Subcutaneous adipose tissue (tissue), 4 donors: ENCODE results near the gene EML2. TPM values are rescaled to one million over a fixed set of nuclear protein-coding genes. Genes with fewer than 3 reads are reported as not detected.

ENCODE experiments used
- total RNA-seq, 4 donors: library from RNA; depleted of rRNA; stranded (reverse); fragments of >200 nt; gene quantifications; one replicate each; pipeline ENCODE4 v1.1.0, GENCODE V29; 2016
- TF ChIP-seq, protein P1 (sequence below): fragments of 450-650 bp; IDR thresholded peaks from one replicate; pipeline ENCODE4 v1.5.1; 2016; ENCODE audit warnings: low read depth, mild to moderate bottlenecking, control low read depth, antibody characterized with exemption, moderate library complexity

Gene EML2
- total RNA-seq, 4 donors from 2014 or later = 5.4 to 32.6 (median 20.7) TPM

DNA sequence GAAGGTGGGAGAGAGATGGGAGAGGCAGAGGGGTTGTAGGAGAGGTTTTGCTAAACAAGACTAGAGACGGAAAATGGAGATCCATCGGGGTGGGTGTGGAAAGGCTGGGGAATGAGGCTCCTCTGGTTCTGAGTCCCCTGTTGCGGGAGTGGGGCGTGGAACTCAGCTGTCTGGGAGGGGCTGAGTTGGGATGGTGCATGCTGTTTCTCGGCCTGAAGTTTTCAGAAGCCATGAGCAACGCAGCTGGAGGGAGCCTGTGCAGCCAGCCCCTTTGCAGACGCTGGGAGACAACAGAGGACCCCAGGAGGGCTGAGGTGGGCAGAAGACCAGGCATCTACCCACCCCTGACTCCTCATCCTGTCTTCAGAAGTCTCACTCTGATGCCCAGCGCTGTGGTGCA, 21.4 kb upstream of the EML2 start:
- TF ChIP-seq, protein P1, sequence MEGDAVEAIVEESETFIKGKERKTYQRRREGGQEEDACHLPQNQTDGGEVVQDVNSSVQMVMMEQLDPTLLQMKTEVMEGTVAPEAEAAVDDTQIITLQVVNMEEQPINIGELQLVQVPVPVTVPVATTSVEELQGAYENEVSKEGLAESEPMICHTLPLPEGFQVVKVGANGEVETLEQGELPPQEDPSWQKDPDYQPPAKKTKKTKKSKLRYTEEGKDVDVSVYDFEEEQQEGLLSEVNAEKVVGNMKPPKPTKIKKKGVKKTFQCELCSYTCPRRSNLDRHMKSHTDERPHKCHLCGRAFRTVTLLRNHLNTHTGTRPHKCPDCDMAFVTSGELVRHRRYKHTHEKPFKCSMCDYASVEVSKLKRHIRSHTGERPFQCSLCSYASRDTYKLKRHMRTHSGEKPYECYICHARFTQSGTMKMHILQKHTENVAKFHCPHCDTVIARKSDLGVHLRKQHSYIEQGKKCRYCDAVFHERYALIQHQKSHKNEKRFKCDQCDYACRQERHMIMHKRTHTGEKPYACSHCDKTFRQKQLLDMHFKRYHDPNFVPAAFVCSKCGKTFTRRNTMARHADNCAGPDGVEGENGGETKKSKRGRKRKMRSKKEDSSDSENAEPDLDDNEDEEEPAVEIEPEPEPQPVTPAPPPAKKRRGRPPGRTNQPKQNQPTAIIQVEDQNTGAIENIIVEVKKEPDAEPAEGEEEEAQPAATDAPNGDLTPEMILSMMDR = no peak

DNA sequence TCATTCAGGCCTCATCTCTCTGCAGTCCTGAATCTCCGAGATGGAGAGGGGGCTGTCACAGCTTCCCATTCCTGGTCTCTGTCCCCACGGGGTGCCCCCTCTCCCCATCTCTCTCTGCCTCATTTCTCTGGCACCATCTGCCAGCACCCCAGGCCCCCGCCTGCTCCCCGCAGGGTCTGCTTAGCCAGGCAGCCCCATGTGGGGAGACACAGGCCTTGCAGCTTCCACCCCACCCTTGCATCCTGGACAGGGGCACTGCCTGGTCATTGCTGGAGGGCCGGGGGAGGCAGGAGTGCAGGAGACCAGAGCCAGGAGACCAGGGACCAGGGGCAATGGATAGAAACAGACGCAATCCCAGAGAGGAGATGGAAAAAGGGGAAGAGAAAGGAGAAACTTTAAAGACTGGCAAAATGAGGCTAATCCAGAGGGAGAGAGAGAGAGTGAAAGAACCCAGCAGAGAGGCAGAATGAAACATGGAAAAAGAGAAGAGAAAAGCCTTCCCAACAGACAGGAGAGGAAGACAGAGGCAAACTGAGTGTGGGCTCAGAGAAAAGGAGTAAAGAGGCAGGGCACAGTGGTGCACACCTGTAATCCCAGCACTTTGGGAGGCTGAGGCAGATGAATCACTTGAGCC, 20.0 kb upstream of the EML2 start:
- TF ChIP-seq, protein P1 = no peak

DNA sequence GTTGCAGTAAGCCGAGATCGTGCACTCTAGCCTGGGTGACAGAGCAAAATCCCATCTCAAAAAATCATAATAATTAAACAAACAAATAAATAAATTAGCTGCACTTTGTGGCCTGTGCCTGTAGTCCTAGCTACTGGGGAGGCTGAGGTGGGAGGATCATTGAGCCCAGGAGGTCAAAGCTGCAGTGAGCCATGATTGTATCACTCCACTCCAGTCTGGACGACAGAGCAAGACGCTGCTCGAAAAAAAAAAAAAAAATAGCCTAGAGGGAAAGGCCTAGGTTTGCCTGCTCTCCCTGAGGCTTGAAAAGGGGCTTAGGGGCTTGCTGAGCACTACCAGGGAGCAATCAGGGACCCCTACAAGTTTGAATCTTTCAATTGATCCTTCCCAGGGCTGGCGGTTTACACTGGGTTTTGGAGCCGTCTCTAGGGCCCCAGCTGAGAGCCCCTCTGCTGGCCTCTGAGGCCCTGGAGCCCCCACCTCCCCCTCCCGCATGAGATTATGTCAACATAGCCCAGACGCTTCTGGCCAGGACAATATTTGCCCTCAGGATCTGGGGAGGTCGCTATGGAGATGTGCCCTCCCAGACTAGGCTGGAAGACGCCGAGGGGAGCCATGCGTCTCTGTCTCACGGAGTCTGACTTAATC, 18.4 kb upstream of the EML2 start:
- TF ChIP-seq, protein P1 = no peak

DNA sequence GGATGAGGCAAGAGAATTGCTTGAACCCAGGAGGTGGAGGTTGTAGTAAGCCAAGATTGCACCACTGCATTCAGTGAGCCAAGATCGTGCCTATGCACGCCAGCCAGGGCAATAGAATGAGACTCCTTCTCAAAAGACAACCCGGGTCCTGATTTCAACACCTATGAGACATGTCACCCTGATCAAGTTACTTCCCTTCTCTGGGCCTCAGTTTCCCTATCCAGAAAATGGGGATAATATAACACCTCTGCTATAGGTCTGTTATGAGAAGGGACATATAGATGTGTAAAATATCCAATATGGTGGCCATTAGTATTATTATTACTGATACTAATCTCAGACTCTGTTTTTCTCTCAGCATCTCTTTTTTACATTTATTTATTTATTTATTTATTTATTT, 15.9 kb upstream of the EML2 start:
- TF ChIP-seq, protein P1 = no peak

DNA sequence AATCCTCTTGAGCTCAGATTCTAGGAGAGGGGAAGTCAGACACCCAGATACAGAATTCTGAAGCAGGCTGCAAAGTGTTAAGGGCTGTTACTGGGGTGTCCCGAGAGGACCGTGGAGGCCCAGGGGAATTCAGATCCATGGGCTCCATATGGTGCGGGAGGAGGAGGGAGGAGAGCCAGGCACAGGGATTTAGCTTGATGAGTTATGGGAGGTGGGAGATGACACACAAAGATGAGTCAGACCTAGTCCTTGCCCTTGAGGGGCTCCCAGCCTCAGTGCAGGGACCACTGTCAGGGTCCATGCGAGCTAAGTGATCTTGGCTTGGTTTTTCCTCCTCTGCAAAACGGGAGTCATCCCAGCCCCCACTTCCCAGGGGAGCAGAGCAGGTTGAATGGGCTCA, 14.4 kb upstream of the EML2 start:
- TF ChIP-seq, protein P1 = no peak

DNA sequence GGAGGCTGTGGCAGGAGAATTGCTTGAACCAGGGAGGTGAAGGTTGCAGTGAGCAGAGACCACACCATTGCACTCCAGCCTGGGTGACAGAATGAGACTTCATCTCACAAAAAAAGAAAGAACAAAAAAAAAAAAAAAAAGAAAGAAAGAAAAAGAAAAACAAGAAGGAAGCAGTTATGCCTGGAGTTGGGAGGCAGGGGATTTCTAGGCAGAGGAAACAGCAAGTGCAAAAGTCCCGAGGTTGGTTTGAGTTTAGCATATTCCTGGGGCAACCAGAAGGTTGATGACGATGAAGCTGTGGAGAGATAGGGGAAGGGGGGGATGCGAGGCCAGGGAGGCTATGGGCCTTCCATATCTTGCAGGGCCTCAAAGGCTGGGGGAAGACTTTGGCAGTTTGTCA, 11.5 kb upstream of the EML2 start:
- TF ChIP-seq, protein P1 = no peak

DNA sequence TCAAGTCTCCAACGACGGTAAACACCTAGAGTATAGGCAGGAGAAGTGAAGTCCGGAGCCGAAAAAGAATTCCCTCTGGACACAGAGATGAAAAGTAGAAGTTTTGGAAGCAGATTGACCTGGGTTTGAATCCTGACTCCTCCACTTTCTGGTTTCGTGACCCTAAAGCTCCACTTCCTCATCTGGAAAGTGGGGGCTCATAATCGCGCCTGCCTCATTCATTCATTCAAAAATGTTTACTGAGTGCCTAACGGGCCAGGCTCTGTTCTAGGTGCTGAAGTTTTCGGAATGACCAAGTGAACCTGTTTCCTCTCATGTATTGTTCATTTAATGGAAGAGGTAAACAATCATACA, 7.1 kb upstream of the EML2 start:
- TF ChIP-seq, protein P1 = no peak
